Panc1 (cell line): ENCODE data around the gene RIMKLB. TPM values are rescaled to one million over a fixed set of nuclear protein-coding genes. Genes with fewer than 3 reads are reported as not detected.

ENCODE experiments used
- ATAC-seq: fragments of 200-7000 bp; cut with Tn5 transposase; 2 replicates; pipeline ENCODE4 v1.9.1; 2020; ENCODE audit warnings: mild to moderate bottlenecking, moderate library complexity
- BruUV-seq: library from RNA; stranded (reverse); fragments of 400-500 nt; replicated peaks from 2 replicates; lab custom pipeline; 2021; lab: Mats Ljungman, UMichigan
- CTCF ChIA-PET: fragments of 300-600 bp; sonication (Branson Sonifier 250); formaldehyde crosslinking; loops from one replicate; lab custom pipeline; 2022; ENCODE audit warnings: antibody characterized with exemption; lab: Charles Lee
- POLR2A ChIA-PET: fragments of 300-600 bp; sonication (Branson Sonifier 250); formaldehyde crosslinking; loops from one replicate; lab custom pipeline; 2022; ENCODE audit warnings: antibody characterized with exemption; lab: Charles Lee
- DNase-seq: peaks from one replicate; pipeline ENCODE4 v3.0.0-alpha.2; 2010; ENCODE audit warnings: low read depth, low spot score
- H3K27ac ChIP-seq: 2 replicates; pipeline ENCODE4 v1.5.1; 2011; ENCODE audit warnings: mild to moderate bottlenecking, low read length, inconsistent platforms
- H3K27me3 ChIP-seq: fragments of 200-500 bp; sonication (Bioruptor generic); 2 replicates; pipeline ENCODE4 v1.6.0; 2014; ENCODE audit warnings: low read length, inconsistent platforms; ENCODE audit not compliant: control insufficient read depth, insufficient read depth
- H3K36me3 ChIP-seq: fragments of 200-500 bp; sonication (Bioruptor generic); 2 replicates; pipeline ENCODE4 v1.5.1; 2014; ENCODE audit warnings: inconsistent platforms, mild to moderate bottlenecking, low read length, moderate library complexity; ENCODE audit not compliant: control insufficient read depth, insufficient read depth
- H3K4me1 ChIP-seq: 2 replicates; pipeline ENCODE4 v1.5.1; 2011; ENCODE audit warnings: inconsistent platforms, mild to moderate bottlenecking, low read length, moderate library complexity; ENCODE audit not compliant: control insufficient read depth, insufficient read depth
- H3K4me3 ChIP-seq, 2 experiments: 2 replicates each; pipeline ENCODE4 v1.5.1; 2011 to 2012; ENCODE audit warnings: low read depth in 2 of 2, low read length in 2 of 2, mild to moderate bottlenecking in 2 of 2, inconsistent platforms in 1 of 2, moderate library complexity in 1 of 2
- H3K9me3 ChIP-seq: fragments of 200-500 bp; sonication (Bioruptor generic); 2 replicates; pipeline ENCODE4 v1.5.1; 2014; ENCODE audit warnings: low read depth, mild to moderate bottlenecking, inconsistent platforms, low read length, moderate library complexity; ENCODE audit not compliant: control insufficient read depth, insufficient read depth
- CTCF ChIP-seq: fragments of 450-650 bp; IDR thresholded peaks from 2 replicates; pipeline ENCODE4 v1.5.1; 2017; ENCODE audit warnings: mild to moderate bottlenecking
- POLR2AphosphoS5 ChIP-seq: IDR thresholded peaks from 2 replicates; pipeline ENCODE4 v1.6.1; 2012; ENCODE audit warnings: mild to moderate bottlenecking, low read depth, low read length, moderate library complexity
- REST ChIP-seq, 2 experiments: IDR thresholded peaks; 2 replicates each; pipeline ENCODE4 v1.6.1; 2011 to 2012; ENCODE audit warnings: low read depth in 2 of 2, control low read depth in 1 of 2, low read length in 1 of 2, mild to moderate bottlenecking in 1 of 2, moderate library complexity in 1 of 2; ENCODE audit not compliant: insufficient read depth in 1 of 2
- SIN3A ChIP-seq: IDR thresholded peaks from 2 replicates; pipeline ENCODE4 v1.6.1; 2012; ENCODE audit warnings: low read depth, mild to moderate bottlenecking, low read length, moderate library complexity, borderline replicate concordance; ENCODE audit not compliant: insufficient read depth
- TCF7L2 ChIP-seq: IDR thresholded peaks from 2 replicates; pipeline ENCODE4 v1.6.1; 2011; ENCODE audit warnings: mild to moderate bottlenecking, low read depth, low read length, inconsistent platforms
- in situ Hi-C: cut with HindIII; loops from 2 replicates; pipeline ENCODE4 v1.10.0; 2016; ENCODE audit warnings: low sequenced_read_pairs, low pct_unique_long_range_greater_than_20kb
- intact Hi-C: fragments of 100-400 bp; cut with micrococcal nuclease; formaldehyde crosslinking; loops from one replicate; pipeline ENCODE4 v1.10.0; 2022; ENCODE audit not compliant: unreplicated experiment
- total RNA-seq: library from RNA; stranded (reverse); gene quantifications from one replicate; pipeline ENCODE4 v1.2.1, GENCODE V29; 2021; ENCODE audit not compliant: unreplicated experiment

RIMKLB gene
- total RNA-seq, 1 experiment from 2014 or later: 17.1 TPM

- no TSS peak for BruUV-seq
- Histone ChIP-seq H3K4me3 (no peak overlapping the region), H3K36me3 (no peaks in the 10 kb centered on the region; the same call in 1 of the 2 replicates), H3K27ac (no peak overlapping the region), H3K27me3 (no peaks in the 10 kb centered on the region), H3K4me1 (no peaks in the 10 kb centered on the region), H3K9me3 (no peaks in the 10 kb centered on the region)
- ATAC-seq (no peak), DNase-seq (no peak)
- ChIA-PET POLR2A (interaction anchor here (0.5 kb wide), 1 partner anchor 96 kb away, joined by 3 read pairs; no protein-coding TSS in a partner anchor), CTCF (no interaction called here)
- in situ Hi-C loops (no loop called here), intact Hi-C loops (loop anchor here (10.0 kb wide), 1 partner anchor 113 kb away; no protein-coding TSS in a partner anchor)
- no peak for TF ChIP-seq SIN3A
- TF ChIP-seq POLR2AphosphoS5: no peak
- TF ChIP-seq CTCF: no peak
- no peak for TF ChIP-seq TCF7L2
- TF ChIP-seq REST (IDR thresholded peaks at IDR 0.05; ENCODE audit: insufficient read depth in 1 of 2, low read depth in 2 of 2, low read length in 1 of 2): no peak
These were observed 83.8 kb downstream of the RIMKLB start for GRCh38 chr12:8781381-8782127.

- H3K4me3 ChIP-seq: no peak overlapping the region
- no peak overlapping the region for H3K27ac ChIP-seq
- H3K4me1 ChIP-seq: no peaks in the 10 kb centered on the region
- intact Hi-C loops (loop anchor here (10.0 kb wide), 1 partner anchor 110 kb away; no protein-coding TSS in a partner anchor), in situ Hi-C loops (no loop called here)
- H3K36me3 ChIP-seq: no peaks in the 10 kb centered on the region; the same call in 1 of the 2 replicates
- POLR2A ChIA-PET: no interaction called here
- no peaks in the 10 kb centered on the region for H3K27me3 ChIP-seq
- CTCF ChIA-PET: no interaction called here
- ATAC-seq (no peak), DNase-seq (no peak)
- BruUV-seq: no TSS peak
- H3K9me3 ChIP-seq: no peaks in the 10 kb centered on the region
- TF ChIP-seq REST (IDR thresholded peaks at IDR 0.05; ENCODE audit: insufficient read depth in 1 of 2, low read depth in 2 of 2, low read length in 1 of 2): no peak
- no peak for TF ChIP-seq SIN3A
- no peak for TF ChIP-seq CTCF
- no peak for TF ChIP-seq TCF7L2
- TF ChIP-seq POLR2AphosphoS5: no peak
These were observed 86.6 kb downstream of the RIMKLB start for GRCh38 chr12:8784290-8784888.
